ENCODE data around the gene STOML1. TPM values are rescaled to one million over a fixed set of nuclear protein-coding genes. Genes with fewer than 3 reads are reported as not detected.

The STOML1 gene
- total RNA-seq, 1 donor from 2014 or later = 17.1 TPM

GRCh38 chr15:73993211-73993994 lies 1.3 kb upstream of the STOML1 start:
- peaks cover 3% of the 10 kb centered on the region for H3K36me3 Mint-ChIP-seq (ENCODE audit: unreplicated experiment)
- peaks cover 68% of the 10 kb centered on the region for H3K4me1 Mint-ChIP-seq (ENCODE audit: unreplicated experiment)
- H3K27me3 Mint-ChIP-seq (ENCODE audit: unreplicated experiment) = no peaks in the 10 kb centered on the region
- TF ChIP-seq, protein P1, sequence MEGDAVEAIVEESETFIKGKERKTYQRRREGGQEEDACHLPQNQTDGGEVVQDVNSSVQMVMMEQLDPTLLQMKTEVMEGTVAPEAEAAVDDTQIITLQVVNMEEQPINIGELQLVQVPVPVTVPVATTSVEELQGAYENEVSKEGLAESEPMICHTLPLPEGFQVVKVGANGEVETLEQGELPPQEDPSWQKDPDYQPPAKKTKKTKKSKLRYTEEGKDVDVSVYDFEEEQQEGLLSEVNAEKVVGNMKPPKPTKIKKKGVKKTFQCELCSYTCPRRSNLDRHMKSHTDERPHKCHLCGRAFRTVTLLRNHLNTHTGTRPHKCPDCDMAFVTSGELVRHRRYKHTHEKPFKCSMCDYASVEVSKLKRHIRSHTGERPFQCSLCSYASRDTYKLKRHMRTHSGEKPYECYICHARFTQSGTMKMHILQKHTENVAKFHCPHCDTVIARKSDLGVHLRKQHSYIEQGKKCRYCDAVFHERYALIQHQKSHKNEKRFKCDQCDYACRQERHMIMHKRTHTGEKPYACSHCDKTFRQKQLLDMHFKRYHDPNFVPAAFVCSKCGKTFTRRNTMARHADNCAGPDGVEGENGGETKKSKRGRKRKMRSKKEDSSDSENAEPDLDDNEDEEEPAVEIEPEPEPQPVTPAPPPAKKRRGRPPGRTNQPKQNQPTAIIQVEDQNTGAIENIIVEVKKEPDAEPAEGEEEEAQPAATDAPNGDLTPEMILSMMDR (IDR thresholded peaks at IDR 0.05) = no peak
- H3K9me3 Mint-ChIP-seq (ENCODE audit: unreplicated experiment) = no peaks in the 10 kb centered on the region
- H3K4me3 Mint-ChIP-seq (ENCODE audit: unreplicated experiment) = peak overlapping the region; percentile 95
- DNase-seq (ENCODE audit: extremely low spot score, unreplicated experiment) = no peak
- H3K27ac Mint-ChIP-seq (ENCODE audit: unreplicated experiment) = peak overlapping the region; percentile 93

DNA sequence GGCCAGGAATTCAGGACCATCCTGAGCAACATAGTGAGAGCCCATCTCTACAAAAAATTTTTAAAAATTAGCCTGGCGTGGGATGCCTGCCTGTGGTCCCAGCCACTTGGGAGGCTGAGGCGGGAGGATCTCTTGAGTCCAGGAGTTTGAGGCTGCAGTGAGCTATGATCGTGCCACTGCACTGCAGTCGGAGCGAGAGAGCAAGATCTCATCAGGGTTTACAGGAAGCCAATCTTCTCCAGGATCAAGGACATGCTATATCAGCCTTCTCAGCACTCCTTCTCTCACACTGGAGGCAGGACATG lies 451 bp upstream of the STOML1 start:
- DNase-seq (ENCODE audit: extremely low spot score, unreplicated experiment) = no peak
- Mint-ChIP-seq H3K4me1 (ENCODE audit: unreplicated experiment) (peaks cover 73% of the 10 kb centered on the region), H3K4me3 (ENCODE audit: unreplicated experiment) (peak overlapping the region; percentile 82), H3K9me3 (ENCODE audit: unreplicated experiment) (no peaks in the 10 kb centered on the region), H3K27ac (ENCODE audit: unreplicated experiment) (peak overlapping the region; percentile 63), H3K36me3 (ENCODE audit: unreplicated experiment) (no peaks in the 10 kb centered on the region), H3K27me3 (ENCODE audit: unreplicated experiment) (no peaks in the 10 kb centered on the region)
- TF ChIP-seq, protein P1 (IDR thresholded peaks at IDR 0.05) = peak; percentile 16

- Mint-ChIP-seq H3K9me3 (ENCODE audit: unreplicated experiment) (no peaks in the 10 kb centered on the region), H3K36me3 (ENCODE audit: unreplicated experiment) (no peaks in the 10 kb centered on the region), H3K27ac (ENCODE audit: unreplicated experiment) (peak overlapping the region; percentile 72), H3K4me3 (ENCODE audit: unreplicated experiment) (peak overlapping the region; percentile 82), H3K27me3 (ENCODE audit: unreplicated experiment) (no peaks in the 10 kb centered on the region), H3K4me1 (ENCODE audit: unreplicated experiment) (peaks cover 70% of the 10 kb centered on the region)
- DNase-seq (ENCODE audit: extremely low spot score, unreplicated experiment) = no peak
- TF ChIP-seq, protein P1 (IDR thresholded peaks at IDR 0.05) = no peak
These were observed 835 bp downstream of the STOML1 start for GRCh38 chr15:73991260-73991659.

DNA sequence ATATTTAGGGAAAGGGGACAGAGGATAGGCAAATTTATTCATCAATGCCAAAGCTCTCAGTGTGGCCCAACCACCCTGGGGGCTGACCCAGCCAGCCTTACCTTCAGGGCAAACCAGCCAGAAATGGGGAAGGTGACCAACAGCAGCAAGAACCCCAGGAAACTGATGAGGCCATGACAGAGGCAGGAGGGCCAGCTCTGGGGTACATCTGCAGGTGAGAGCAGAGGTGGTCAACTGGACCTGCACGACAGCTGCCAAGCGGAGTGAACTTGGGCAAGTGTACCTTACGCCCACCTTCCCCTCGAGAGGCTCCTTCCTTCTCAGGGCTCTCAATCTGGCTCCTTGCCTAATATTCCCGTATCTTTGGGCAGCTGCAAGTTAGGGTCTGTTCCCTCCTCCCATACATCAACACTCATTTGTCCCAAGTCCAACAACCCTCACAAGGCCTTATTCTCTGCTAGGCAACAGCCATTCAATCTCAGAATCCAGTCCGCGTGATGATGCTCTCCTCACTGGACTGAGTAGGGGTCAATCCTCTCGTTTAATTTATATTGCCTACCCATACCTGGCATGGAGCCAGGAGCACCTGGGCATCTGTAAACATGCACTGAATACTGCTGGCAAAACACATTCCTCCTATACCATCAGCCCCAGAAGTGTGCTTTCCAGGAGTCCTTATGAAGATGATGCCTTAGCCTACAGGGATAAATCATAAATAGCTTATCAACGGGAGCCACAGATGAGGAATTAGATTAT lies 1.7 kb downstream of the STOML1 start:
- Mint-ChIP-seq H3K9me3 (ENCODE audit: unreplicated experiment) (no peaks in the 10 kb centered on the region), H3K27ac (ENCODE audit: unreplicated experiment) (no peak overlapping the region), H3K36me3 (ENCODE audit: unreplicated experiment) (no peaks in the 10 kb centered on the region), H3K4me1 (ENCODE audit: unreplicated experiment) (peaks cover 70% of the 10 kb centered on the region), H3K4me3 (ENCODE audit: unreplicated experiment) (peak overlapping the region; percentile 82), H3K27me3 (ENCODE audit: unreplicated experiment) (no peaks in the 10 kb centered on the region)
- TF ChIP-seq, protein P1 (IDR thresholded peaks at IDR 0.05) = no peak
- DNase-seq (ENCODE audit: extremely low spot score, unreplicated experiment) = no peak

Data from osteocyte (in vitro differentiated cells).